Measurements from ENCODE around the gene LCLAT1.

DNA sequence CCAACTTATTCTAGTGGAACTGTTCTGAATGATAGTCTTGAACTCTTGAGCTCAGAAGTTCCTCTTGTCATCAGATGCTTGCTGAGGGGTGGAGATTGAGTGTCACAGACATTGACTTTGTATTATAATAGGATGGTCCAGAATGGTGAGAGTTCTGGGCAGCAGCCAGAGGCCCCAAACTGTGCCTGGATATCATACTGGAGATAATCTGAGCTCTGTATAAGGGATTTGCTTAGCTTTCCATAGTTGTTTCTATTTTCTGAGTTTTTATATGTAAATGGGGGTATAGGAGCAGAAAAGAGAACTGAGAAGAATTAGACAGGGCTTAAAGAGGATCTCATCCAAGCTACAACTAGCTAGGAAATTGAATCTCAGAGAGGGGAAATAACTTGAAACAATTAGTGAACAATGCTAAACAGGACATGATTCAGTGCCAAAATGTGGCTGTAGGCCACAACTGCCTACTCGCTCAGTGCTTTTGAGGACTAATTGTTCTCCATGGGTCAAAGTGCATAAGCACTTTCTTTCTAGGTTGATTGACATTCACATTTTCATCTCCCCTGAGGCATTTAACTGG, 10.1 kb upstream of the LCLAT1 start:
- TF ChIP-seq, protein P1, sequence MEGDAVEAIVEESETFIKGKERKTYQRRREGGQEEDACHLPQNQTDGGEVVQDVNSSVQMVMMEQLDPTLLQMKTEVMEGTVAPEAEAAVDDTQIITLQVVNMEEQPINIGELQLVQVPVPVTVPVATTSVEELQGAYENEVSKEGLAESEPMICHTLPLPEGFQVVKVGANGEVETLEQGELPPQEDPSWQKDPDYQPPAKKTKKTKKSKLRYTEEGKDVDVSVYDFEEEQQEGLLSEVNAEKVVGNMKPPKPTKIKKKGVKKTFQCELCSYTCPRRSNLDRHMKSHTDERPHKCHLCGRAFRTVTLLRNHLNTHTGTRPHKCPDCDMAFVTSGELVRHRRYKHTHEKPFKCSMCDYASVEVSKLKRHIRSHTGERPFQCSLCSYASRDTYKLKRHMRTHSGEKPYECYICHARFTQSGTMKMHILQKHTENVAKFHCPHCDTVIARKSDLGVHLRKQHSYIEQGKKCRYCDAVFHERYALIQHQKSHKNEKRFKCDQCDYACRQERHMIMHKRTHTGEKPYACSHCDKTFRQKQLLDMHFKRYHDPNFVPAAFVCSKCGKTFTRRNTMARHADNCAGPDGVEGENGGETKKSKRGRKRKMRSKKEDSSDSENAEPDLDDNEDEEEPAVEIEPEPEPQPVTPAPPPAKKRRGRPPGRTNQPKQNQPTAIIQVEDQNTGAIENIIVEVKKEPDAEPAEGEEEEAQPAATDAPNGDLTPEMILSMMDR (IDR thresholded peaks at IDR 0.05; ENCODE audit: insufficient read depth, low read length): no peak
- TF ChIP-seq POLR2AphosphoS5 (IDR thresholded peaks at IDR 0.05; ENCODE audit: low read depth) (no peak), SPI1 (IDR thresholded peaks at IDR 0.05; ENCODE audit: borderline replicate concordance, low read depth) (no peak)
- TF ChIP-seq, protein P2, sequence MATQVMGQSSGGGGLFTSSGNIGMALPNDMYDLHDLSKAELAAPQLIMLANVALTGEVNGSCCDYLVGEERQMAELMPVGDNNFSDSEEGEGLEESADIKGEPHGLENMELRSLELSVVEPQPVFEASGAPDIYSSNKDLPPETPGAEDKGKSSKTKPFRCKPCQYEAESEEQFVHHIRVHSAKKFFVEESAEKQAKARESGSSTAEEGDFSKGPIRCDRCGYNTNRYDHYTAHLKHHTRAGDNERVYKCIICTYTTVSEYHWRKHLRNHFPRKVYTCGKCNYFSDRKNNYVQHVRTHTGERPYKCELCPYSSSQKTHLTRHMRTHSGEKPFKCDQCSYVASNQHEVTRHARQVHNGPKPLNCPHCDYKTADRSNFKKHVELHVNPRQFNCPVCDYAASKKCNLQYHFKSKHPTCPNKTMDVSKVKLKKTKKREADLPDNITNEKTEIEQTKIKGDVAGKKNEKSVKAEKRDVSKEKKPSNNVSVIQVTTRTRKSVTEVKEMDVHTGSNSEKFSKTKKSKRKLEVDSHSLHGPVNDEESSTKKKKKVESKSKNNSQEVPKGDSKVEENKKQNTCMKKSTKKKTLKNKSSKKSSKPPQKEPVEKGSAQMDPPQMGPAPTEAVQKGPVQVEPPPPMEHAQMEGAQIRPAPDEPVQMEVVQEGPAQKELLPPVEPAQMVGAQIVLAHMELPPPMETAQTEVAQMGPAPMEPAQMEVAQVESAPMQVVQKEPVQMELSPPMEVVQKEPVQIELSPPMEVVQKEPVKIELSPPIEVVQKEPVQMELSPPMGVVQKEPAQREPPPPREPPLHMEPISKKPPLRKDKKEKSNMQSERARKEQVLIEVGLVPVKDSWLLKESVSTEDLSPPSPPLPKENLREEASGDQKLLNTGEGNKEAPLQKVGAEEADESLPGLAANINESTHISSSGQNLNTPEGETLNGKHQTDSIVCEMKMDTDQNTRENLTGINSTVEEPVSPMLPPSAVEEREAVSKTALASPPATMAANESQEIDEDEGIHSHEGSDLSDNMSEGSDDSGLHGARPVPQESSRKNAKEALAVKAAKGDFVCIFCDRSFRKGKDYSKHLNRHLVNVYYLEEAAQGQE (IDR thresholded peaks at IDR 0.05; ENCODE audit: insufficient replicate concordance, low read depth): no peak

Data from HL-60 (cell line).